ENCODE data around the gene TAP2. TPM values are rescaled to one million over a fixed set of nuclear protein-coding genes. Genes with fewer than 3 reads are reported as not detected.
A peak's percentile ranks its signal among the peaks of the same experiment; 100 is the strongest.

TAP2 gene
- total RNA-seq, 1 donor from 2014 or later: 56.4 TPM

DNA sequence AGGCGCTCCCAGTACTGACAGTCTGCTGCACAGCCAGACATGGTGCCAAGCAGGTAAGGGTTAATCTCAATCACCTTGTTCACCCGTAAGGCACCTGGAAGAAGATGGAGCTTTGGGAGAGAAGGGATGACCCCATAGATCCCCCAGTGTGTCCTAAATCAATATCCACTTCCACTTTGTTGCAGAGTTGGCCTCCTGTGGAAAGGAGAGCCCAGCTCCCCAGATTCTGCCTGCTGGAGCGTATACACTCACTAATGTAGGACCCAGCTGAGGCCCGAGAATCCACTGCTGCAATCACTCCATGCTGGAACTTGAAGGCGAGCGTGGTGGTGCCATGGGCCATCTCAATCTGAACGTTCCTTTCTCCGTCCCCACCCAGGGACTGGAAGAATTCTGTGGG lies 4.2 kb upstream of the TAP2 start:
- Histone ChIP-seq H3K36me3 (peaks cover 47% of the 10 kb centered on the region), H3K4me1 (peaks cover 39% of the 10 kb centered on the region), H3K27ac (peak overlapping the region; percentile 98), H3K4me3 (peak overlapping the region; percentile 94), H3K27me3 (no peaks in the 10 kb centered on the region), H3K9me3 (no peaks in the 10 kb centered on the region)
- no peak for DNase-seq
- intact Hi-C loops (cut with DNase I): no loop called here
- TF ChIP-seq, protein P1, sequence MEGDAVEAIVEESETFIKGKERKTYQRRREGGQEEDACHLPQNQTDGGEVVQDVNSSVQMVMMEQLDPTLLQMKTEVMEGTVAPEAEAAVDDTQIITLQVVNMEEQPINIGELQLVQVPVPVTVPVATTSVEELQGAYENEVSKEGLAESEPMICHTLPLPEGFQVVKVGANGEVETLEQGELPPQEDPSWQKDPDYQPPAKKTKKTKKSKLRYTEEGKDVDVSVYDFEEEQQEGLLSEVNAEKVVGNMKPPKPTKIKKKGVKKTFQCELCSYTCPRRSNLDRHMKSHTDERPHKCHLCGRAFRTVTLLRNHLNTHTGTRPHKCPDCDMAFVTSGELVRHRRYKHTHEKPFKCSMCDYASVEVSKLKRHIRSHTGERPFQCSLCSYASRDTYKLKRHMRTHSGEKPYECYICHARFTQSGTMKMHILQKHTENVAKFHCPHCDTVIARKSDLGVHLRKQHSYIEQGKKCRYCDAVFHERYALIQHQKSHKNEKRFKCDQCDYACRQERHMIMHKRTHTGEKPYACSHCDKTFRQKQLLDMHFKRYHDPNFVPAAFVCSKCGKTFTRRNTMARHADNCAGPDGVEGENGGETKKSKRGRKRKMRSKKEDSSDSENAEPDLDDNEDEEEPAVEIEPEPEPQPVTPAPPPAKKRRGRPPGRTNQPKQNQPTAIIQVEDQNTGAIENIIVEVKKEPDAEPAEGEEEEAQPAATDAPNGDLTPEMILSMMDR (IDR thresholded peaks at IDR 0.05): no peak
- no peak for ATAC-seq

DNA sequence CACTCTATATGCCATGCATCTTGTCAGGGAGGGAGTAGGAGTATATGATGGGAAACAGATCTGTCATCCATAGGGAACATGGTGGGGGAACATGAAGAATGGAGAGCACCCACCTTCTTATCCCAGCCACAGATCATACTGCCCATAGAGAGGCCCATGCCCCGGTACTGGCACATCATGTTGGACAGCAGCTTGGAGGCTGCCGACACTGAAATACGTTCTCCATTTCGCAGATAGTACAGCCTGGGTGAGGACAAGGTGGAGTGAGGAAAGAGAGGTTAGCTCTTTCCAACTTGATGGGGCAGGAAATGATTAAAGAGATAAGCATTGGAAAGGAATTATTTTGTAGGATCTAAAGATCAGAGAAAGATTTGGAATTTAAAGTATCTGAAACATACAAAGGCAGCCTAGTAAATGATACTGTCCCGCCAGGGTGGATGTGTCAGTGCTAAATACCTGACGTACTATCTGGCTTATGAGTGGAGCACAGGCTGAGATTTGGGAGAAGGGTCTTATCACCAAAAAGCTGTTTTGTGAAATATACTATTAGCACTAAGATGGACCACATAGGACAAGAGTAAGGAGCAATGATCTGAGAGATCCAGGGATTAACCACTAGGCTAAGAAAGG lies 3.6 kb upstream of the TAP2 start:
- H3K36me3 ChIP-seq: peaks cover 42% of the 10 kb centered on the region
- ATAC-seq (no peak), DNase-seq (no peak)
- H3K9me3 ChIP-seq: no peaks in the 10 kb centered on the region
- H3K4me1 ChIP-seq: peaks cover 42% of the 10 kb centered on the region
- H3K27me3 ChIP-seq: no peaks in the 10 kb centered on the region
- intact Hi-C loops (cut with DNase I): no loop called here
- H3K27ac ChIP-seq: peak overlapping the region; percentile 98
- H3K4me3 ChIP-seq: peak overlapping the region; percentile 94
- TF ChIP-seq, protein P1 (IDR thresholded peaks at IDR 0.05): no peak

DNA sequence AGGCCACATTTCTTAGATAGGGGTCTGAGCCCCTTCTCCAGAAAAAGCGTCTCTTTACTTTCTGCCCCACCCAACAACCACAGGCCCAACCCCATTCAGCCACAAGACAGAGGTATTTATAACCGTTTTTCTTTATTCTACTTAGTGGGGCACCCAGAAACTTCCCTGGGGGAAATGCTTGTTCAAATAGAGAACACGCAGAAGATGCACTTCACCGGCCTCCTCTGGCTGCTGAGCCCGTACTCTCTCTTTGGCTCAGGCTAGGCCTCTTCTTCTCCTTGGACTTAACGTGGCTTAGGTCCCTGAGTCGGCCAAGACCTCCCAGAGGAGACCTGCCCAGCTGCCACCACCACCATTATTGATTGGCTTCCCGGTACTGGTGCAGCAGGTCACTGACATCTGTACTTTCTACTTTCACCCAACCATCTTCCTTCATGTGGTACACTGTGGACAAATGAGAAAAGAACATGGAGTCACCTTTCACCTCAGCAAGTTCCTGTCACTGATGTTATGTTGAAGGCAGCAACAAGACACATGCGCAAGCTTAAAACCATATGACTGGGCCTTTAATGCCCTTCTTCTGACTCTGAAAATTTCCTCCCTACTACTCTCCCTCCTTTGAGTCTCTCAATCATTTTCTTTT lies 2.2 kb upstream of the TAP2 start:
- H3K27me3 ChIP-seq: no peaks in the 10 kb centered on the region
- TF ChIP-seq, protein P1 (IDR thresholded peaks at IDR 0.05): no peak
- DNase-seq (no peak), ATAC-seq (no peak)
- no peaks in the 10 kb centered on the region for H3K9me3 ChIP-seq
- intact Hi-C loops (cut with DNase I): no loop called here
- H3K27ac ChIP-seq: no peak overlapping the region
- H3K36me3 ChIP-seq: peaks cover 41% of the 10 kb centered on the region
- H3K4me1 ChIP-seq: peaks cover 40% of the 10 kb centered on the region
- H3K4me3 ChIP-seq: no peak overlapping the region

DNA sequence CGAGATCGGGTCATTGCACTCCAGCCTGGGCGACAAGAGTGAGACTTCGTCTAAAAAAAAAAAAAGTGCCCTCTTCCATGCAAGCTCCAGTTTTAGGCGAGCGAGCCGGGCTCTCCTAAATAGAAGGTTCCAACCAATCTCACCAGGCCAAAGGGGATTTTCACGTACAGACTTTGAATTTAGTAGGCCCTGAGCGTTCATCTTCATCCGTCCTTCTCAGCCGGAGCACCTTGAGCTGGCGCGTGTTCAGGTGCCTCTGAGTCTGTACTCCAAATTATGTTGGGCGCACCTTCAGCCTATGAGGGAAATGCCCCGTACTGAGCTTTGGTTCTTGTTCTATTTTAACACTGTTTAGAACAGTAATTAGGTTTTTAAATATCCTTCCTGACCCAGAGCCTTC lies 817 bp upstream of the TAP2 start:
- Histone ChIP-seq H3K4me3 (no peak overlapping the region), H3K27me3 (no peaks in the 10 kb centered on the region), H3K27ac (peak overlapping the region; percentile 83), H3K4me1 (peaks cover 30% of the 10 kb centered on the region), H3K36me3 (peaks cover 53% of the 10 kb centered on the region), H3K9me3 (no peaks in the 10 kb centered on the region)
- intact Hi-C loops (cut with DNase I): no loop called here
- no peak for ATAC-seq
- DNase-seq: no peak
- TF ChIP-seq, protein P1 (IDR thresholded peaks at IDR 0.05): no peak

DNA sequence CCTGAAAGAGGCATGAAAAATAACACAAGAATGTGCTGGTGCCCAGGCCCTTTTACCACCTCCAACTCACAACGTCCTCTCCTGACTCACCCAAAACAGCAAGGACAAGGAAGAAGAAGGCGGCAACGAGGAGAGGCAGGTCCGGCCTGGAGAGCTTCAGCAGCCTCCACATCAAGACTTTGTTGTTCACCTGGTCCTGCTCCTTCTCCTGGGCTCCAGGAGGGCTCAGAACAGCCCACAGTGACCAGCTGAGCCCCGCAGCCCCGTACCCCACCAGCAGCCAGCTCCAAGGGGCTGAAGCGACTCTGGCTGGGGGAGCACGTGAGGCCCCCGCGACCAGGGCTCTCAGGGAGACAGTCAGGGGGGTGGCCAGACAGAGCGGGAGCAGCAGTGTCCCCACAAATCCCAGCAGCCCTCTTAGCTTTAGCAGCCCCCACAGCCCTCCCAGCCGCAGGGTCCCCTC lies 857 bp downstream of the TAP2 start:
- intact Hi-C loops (cut with DNase I): no loop called here

More for the DNA sequence above, 857 bp downstream of the TAP2 start:
- TF ChIP-seq, protein P1 (IDR thresholded peaks at IDR 0.05): no peak
- H3K36me3 ChIP-seq: peaks cover 61% of the 10 kb centered on the region
- H3K4me3 ChIP-seq: peak overlapping the region; percentile 65
- peaks cover 23% of the 10 kb centered on the region for H3K4me1 ChIP-seq
- H3K9me3 ChIP-seq: no peaks in the 10 kb centered on the region
- no peaks in the 10 kb centered on the region for H3K27me3 ChIP-seq
- no peak for ATAC-seq
- DNase-seq: no peak
- peak overlapping the region; percentile 83 for H3K27ac ChIP-seq

All from upper lobe of right lung (tissue), 1 donor.